Measurements from ENCODE around the gene HUS1.
"Not testable (repeated sequence)": the region's sequence is repeated elsewhere in the genome, so short reads cannot be mapped to it uniquely, and the experiment has no call there.

The HUS1 gene

DNA sequence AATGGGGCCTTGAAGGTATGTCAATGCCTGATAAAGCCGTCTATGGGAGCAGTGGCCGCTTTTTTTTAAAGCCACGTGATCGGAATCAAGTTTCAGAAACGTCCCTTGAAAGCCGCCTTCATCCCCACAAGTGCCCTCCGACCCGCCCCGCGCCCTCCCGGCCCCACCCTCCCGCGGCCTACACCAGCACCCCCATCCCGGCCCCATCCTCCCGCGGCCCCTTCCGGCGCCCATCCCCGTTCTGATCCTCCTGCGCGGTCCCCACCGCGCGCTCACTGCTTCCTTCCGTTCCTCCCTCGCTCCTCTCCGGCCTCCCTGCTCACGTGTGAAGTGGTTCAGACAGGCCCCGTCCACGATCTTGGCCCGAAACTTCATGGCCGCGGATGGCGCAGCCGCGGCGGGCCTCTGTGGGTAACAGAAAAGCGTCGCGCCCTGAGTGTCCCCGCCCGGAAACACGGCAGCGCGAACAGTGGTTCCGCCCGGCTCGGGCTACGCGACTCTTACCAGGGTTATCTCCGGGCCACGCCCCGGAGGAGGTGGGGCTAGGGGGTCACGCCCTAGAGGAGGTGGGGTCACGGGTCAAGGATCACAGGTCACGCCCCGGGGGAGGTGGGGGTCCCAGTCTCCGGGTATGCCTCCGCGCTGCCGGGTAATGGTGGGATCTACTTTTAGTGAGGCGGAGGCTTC, at the start of gene HUS1:
Gene HUS1 (minus strand): TSS at position 471 of the 687 bp plus-strand sequence. CDS start 96 bp downstream, at position 375.
- DNase-seq (ENCODE audit: low spot score) = peak; percentile 87

DNA sequence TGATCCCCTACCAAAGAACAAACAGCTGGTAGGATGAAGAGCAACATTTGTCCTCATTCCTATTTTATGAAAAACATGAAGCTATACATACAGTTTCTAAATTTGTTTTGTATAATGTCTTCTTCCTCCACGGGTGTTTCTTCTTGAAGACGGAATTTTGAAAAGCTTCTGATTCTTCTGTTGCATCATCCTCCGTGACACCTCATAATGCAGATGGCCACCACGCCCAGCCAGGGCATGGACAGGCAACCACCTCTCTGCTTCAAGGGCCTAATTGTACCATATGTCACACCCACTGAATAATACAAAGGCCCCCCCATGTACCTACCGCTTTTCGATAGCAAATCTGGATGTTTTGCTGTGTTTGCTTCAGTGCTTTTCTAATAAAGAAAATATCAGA, 49.5 kb upstream of the HUS1 start, which contains the start of gene SUN3:
Gene SUN3 (minus strand): TSS at position 170 of the 400 bp plus-strand sequence. CDS start 169 bp downstream, at position 1.
- no peak for DNase-seq (ENCODE audit: low spot score)

GRCh38 chr7:48025624-48026023, 46.2 kb upstream of the HUS1 start:
- no peak for DNase-seq (ENCODE audit: low spot score)

DNA sequence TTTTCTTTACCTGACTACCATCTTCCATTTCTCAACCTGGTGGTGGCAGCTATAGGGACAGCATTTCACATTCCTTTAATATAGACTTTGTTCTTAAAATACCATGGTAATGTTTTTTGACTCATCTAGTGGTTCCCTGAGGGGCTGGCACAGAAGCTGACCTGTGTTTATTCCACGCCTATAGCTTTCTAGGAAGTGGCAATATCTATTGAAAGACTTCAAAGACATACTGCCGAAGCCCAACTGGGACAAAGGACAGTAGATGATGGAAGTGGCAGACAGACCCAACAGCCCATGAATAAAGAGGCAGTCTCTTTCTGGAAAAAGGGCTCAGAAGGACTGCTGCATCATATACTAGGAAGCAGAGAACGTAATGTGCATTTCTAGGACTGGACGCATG, 38.3 kb upstream of the HUS1 start:
- no peak for DNase-seq (ENCODE audit: low spot score)

GRCh38 chr7:48016641-48017040, 37.2 kb upstream of the HUS1 start:
- no peak for DNase-seq (ENCODE audit: low spot score)

DNA sequence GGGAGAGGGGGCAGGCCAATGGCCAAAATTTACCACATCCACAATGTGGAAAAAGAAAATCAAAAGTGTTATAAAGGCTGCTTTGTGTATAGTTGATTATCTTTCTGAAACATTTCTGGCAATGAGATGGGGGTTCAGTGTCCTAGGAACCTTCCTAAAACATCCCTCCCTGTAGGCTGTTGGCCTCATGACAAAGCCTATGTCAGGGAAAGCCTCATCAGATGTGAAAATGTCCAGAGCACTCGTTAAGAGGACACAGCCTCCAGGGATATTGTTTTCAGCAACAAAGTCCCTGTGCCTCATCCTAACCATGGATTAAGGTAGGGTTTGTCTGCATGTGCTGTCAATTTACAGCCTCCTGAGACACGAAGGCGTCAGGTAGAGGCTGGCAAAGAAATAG, 32.5 kb upstream of the HUS1 start:
- DNase-seq (ENCODE audit: low spot score) = no peak

DNA sequence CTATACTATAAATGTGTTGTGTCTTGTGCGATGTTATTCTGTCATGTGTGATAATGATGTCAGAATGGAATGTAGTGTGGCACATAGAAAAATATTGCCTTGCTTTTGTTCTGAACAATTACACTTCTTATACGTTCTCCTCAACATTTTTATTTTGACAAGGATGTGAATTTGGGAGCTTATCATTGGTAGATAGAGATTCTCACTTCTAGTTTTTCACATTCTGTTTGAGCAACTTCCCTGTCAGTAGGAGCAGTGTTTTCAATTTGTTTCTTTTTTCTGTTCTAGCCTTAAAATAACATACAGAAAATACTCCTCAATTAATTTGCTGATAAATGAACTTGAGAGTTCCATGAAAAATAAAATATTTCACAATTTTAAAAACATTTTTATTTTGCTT, 31.9 kb upstream of the HUS1 start:
- DNase-seq (ENCODE audit: low spot score) = no peak

GRCh38 chr7:48009954-48010353, 30.5 kb upstream of the HUS1 start:
- no peak for DNase-seq (ENCODE audit: low spot score)

- no peak for DNase-seq (ENCODE audit: low spot score)
These were observed 29.8 kb upstream of the HUS1 start for GRCh38 chr7:48009257-48009656.

- DNase-seq (ENCODE audit: low spot score) = no peak
These were observed 27.5 kb upstream of the HUS1 start for GRCh38 chr7:48006866-48007265.

GRCh38 chr7:48004638-48005037, 25.2 kb upstream of the HUS1 start:
- no peak for DNase-seq (ENCODE audit: low spot score)

DNA sequence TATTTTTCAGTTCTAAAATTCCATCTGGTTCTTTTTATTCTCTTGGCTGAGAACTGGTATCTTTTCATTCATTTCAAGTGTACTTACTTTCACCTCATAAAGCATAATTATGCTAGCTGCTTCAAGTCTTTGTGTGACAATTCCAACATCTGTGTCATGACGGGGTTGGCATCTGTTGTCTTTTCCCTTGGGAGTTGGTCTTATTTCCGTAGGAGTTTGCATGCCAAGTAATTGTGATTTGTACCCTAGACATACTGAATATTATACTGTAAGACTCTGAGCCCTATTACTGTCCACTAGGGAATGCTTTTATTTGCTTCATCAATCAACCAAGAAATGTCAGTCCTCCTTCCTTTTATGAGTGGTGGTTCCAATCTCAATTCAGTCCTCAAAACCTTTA, 24.6 kb upstream of the HUS1 start:
- DNase-seq (ENCODE audit: low spot score) = no peak

DNA sequence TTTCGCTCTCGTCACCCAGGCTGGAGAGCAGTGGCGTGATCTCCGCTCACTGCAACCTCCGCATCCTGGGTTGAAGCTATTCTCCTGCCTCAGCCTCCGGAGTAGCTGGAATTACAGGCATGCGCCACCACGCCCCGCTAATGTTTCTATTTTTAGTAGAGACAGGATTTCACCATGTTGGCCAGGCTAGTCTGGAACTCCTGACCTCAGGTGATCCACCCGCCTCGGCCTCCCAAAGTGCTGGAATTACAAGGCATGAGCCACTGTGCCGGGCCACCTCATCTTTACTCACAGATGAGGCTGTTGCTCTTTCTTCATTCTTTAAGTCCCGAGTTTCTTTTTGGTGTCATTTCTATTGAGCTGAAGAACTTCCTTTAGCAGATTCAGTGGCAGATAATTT, 20.7 kb upstream of the HUS1 start:
- not testable (repeated sequence) for DNase-seq (ENCODE audit: low spot score)

- no peak for DNase-seq (ENCODE audit: low spot score)
These were observed 20.0 kb upstream of the HUS1 start for GRCh38 chr7:47999413-47999812.

GRCh38 chr7:47992446-47992845, 13.0 kb upstream of the HUS1 start:
- no peak for DNase-seq (ENCODE audit: low spot score)

DNA sequence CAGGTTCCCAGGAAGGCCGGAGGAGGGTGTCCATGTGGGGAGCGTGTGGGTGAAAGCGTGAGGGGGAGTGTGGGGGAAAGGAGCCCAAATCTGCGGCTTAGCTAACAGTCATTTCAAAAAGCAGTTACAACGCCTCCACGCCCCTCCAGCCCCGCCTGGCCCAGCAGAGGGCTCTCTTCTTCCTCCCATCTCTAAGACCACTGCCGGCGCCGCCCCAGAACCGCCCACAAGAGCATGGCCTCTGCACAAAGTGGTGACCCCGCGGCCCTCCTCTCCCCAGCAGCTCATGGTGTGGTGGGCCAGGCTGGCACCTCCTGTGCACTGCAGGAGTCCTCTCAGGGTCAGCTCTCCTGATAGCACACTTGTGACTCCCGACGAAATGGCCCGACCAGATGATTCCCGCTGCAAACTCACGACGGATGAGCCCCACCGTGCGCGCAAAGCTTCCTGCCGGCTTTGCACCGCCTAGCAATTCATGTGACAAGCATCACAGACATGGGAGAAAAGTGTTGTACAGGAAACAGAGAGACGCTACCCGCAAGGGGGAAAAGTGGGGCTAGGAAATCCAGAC, 12.4 kb upstream of the HUS1 start:
- peak; percentile 77 for DNase-seq (ENCODE audit: low spot score)

DNA sequence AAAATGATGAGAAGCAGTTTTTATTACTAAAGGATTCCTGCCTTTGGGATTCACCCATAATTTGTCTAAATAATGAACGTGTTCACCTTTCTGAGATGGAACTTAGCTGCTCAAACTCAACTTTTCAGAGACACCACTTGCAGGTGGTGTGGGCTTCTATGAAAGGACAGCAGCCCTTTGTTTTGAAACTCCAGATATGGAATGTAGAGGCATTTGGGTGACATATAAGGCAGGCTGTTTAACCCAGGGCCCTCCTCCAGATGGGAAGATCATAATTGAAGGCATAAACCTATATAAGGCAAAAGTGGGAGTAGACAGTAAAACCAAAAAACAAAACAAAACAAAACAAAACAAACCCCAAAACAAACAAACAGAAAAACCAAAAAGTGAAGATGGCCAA, 11.9 kb upstream of the HUS1 start:
- DNase-seq (ENCODE audit: low spot score) = no peak

- DNase-seq (ENCODE audit: low spot score) = no peak
These were observed 11.2 kb upstream of the HUS1 start for GRCh38 chr7:47990592-47990991.

- not testable (repeated sequence) for DNase-seq (ENCODE audit: low spot score)
These were observed 10.4 kb upstream of the HUS1 start for GRCh38 chr7:47989607-47990400.

DNA sequence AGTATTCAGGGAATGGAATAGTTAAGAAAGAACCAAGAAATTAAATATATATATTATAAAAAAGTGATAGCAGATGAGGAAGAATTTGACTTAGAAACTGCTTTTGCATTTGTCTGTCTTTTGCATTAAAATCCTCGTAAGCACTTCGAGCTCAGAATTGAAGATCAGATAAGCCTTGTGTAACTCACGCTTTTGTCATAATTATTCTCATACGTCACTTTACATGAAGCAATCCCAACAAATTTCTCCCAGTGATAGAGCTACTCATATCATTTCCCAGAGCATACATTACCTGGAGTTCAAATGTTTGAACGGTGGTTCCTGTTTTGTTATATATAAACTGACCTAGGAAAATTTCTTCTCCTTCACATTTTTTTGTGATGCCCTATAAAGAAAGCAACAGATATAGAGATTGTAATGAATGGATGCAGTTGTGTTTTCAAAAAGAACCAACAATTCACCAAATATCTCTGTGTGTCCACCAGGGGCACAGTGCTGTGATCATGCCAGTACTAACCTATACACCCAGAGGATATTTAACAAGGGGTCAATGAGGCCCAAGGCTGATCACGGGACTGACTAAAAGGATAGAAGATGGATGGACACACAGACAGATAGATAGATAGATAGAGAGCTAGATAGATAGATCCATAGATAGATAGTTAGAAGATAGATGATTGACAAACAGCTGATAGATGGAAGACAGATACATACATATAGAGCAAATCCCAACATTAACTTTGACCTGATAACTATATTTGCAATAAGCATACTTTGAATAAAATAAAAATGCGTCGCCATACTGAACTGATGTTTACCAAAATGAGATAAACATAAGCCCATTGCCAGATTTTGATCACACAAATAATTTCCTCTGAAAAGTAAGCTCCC, 9.3 kb upstream of the HUS1 start:
- no peak for DNase-seq (ENCODE audit: low spot score)

GRCh38 chr7:47982610-47983009, 3.2 kb upstream of the HUS1 start:
- no peak for DNase-seq (ENCODE audit: low spot score)

DNA sequence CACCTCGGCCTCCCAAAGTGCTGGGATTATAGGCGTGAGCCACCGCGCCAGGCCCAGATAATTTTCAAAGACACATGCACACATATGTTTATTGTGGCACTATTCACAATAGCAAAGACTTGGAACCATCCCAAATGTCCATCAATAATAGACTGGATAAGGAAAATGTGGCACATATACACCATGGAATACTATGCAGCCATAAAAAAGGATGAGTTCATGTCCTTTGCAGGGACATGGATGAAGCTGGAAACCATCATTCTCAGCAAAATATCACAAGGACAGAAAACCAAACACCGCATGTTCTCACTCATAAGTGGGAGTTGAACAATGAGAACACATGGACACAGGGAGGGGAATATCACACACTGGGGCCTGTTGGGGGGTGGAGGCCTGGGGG, 1.2 kb upstream of the HUS1 start:
- not testable (repeated sequence) for DNase-seq (ENCODE audit: low spot score)

Data from hepatic stellate cell (primary cell).